H9 (cell line): ENCODE results near the gene ZNF672. TPM values are rescaled to one million over a fixed set of nuclear protein-coding genes. Genes with fewer than 3 reads are reported as not detected.

Experiments
- DNase-seq: peaks from one replicate; pipeline ENCODE4 v3.0.0-alpha.2; 2017
- H2AFZ ChIP-seq: one replicate; pipeline ENCODE4 v1.6.1; 2013; ENCODE audit warnings: mild to moderate bottlenecking, low read length, control low read depth, moderate library complexity
- H2AK5ac ChIP-seq: 2 replicates; pipeline ENCODE4 v1.6.1; 2013; ENCODE audit warnings: low read length, control low read depth, mixed read lengths; ENCODE audit not compliant: insufficient read length
- H2BK120ac ChIP-seq: one replicate; pipeline ENCODE4 v1.6.1; 2013; ENCODE audit warnings: low read depth, mild to moderate bottlenecking, low read length, control low read depth, inconsistent platforms; ENCODE audit not compliant: poor library complexity, severe bottlenecking
- H2BK12ac ChIP-seq: 2 replicates; pipeline ENCODE4 v1.6.1; 2013; ENCODE audit warnings: low read length, control low read depth, mixed read lengths, low read depth; ENCODE audit not compliant: insufficient read length
- H2BK15ac ChIP-seq: 2 replicates; pipeline ENCODE4 v1.6.1; 2013; ENCODE audit warnings: low read depth, low read length, control low read depth
- H2BK20ac ChIP-seq: one replicate; pipeline ENCODE4 v1.6.1; 2013; ENCODE audit warnings: low read depth, mild to moderate bottlenecking, low read length, control low read depth, inconsistent platforms; ENCODE audit not compliant: poor library complexity, severe bottlenecking
- H2BK5ac ChIP-seq: 2 replicates; pipeline ENCODE4 v1.6.1; 2013; ENCODE audit warnings: low read length, control low read depth, mixed read lengths; ENCODE audit not compliant: insufficient read length
- H3K14ac ChIP-seq: 2 replicates; pipeline ENCODE4 v1.6.1; 2013; ENCODE audit warnings: low read length, control low read depth; ENCODE audit not compliant: insufficient read depth
- H3K18ac ChIP-seq: 2 replicates; pipeline ENCODE4 v1.6.1; 2013; ENCODE audit warnings: low read depth, mild to moderate bottlenecking, mixed read lengths, low read length, control low read depth; ENCODE audit not compliant: insufficient read length
- H3K23ac ChIP-seq: 2 replicates; pipeline ENCODE4 v1.6.1; 2013; ENCODE audit warnings: low read length, control low read depth, mixed read lengths, low read depth; ENCODE audit not compliant: insufficient read length
- H3K23me2 ChIP-seq: 2 replicates; pipeline ENCODE4 v1.6.1; 2013; ENCODE audit warnings: low read depth, mild to moderate bottlenecking, mixed read lengths, low read length, control low read depth; ENCODE audit not compliant: insufficient read length, poor library complexity, severe bottlenecking
- H3K27ac ChIP-seq: 2 replicates; pipeline ENCODE4 v1.5.1; 2013; ENCODE audit warnings: low read length, control low read depth, mixed read lengths, low read depth; ENCODE audit not compliant: insufficient read length
- H3K27me3 ChIP-seq: 2 replicates; pipeline ENCODE4 v1.6.1; 2013; ENCODE audit warnings: low read length, control low read depth, inconsistent platforms; ENCODE audit not compliant: insufficient read depth
- H3K4ac ChIP-seq: 2 replicates; pipeline ENCODE4 v1.6.1; 2013; ENCODE audit warnings: low read depth, mild to moderate bottlenecking, control low read depth, inconsistent platforms, low read length, moderate library complexity
- H3K4me1 ChIP-seq: 2 replicates; pipeline ENCODE4 v1.6.1; 2013; ENCODE audit warnings: low read length, control low read depth, inconsistent platforms; ENCODE audit not compliant: insufficient read depth
- H3K4me2 ChIP-seq: 2 replicates; pipeline ENCODE4 v1.6.1; 2013; ENCODE audit warnings: low read length, control low read depth, mixed read lengths; ENCODE audit not compliant: insufficient read length, insufficient read depth
- H3K56ac ChIP-seq: 2 replicates; pipeline ENCODE4 v1.6.1; 2013; ENCODE audit warnings: low read depth, mild to moderate bottlenecking, mixed read lengths, low read length, control low read depth; ENCODE audit not compliant: insufficient read length
- H3K79me1 ChIP-seq: 2 replicates; pipeline ENCODE4 v1.6.1; 2013; ENCODE audit warnings: low read depth, mild to moderate bottlenecking, moderate library complexity, low read length, control low read depth, inconsistent platforms; ENCODE audit not compliant: insufficient read depth, poor library complexity, severe bottlenecking
- H3K79me2 ChIP-seq: 2 replicates; pipeline ENCODE4 v1.6.1; 2013; ENCODE audit warnings: low read length, control low read depth, inconsistent platforms; ENCODE audit not compliant: insufficient read depth
- H3K9ac ChIP-seq: 2 replicates; pipeline ENCODE4 v1.6.1; 2013; ENCODE audit warnings: low read length, control low read depth, mixed read lengths; ENCODE audit not compliant: insufficient read length; ENCODE audit errors: extremely low read depth
- H3K9me3 ChIP-seq: one replicate; pipeline ENCODE4 v1.6.1; 2013; ENCODE audit warnings: low read depth, low read length, inconsistent platforms; ENCODE audit not compliant: control insufficient read depth
- H3T11ph ChIP-seq: one replicate; pipeline ENCODE4 v1.6.1; 2013; ENCODE audit warnings: mild to moderate bottlenecking, low read length, control low read depth, inconsistent platforms
- H4K20me1 ChIP-seq: one replicate; pipeline ENCODE4 v1.6.1; 2013; ENCODE audit not compliant: control insufficient read depth, insufficient read length, insufficient read depth
- H4K5ac ChIP-seq: 2 replicates; pipeline ENCODE4 v1.6.1; 2013; ENCODE audit warnings: low read depth, mild to moderate bottlenecking, mixed read lengths, low read length, control low read depth; ENCODE audit not compliant: insufficient read length
- H4K8ac ChIP-seq: replicated peaks from 2 replicates; pipeline ENCODE4 v1.6.1; 2013; ENCODE audit warnings: low read length, control low read depth, mixed read lengths, low read depth; ENCODE audit not compliant: insufficient read length
- H4K91ac ChIP-seq: 2 replicates; pipeline ENCODE4 v1.6.1; 2013; ENCODE audit warnings: low read depth, mild to moderate bottlenecking, moderate library complexity, mixed read lengths, low read length, control low read depth; ENCODE audit not compliant: insufficient read length
- H3K27ac Mint-ChIP-seq, 3 experiments: 2 replicates in 2 of 3; 3 replicates in 1 of 3; pipeline ENCODE4 v1.8.0; 2020 to 2021; ENCODE audit warnings: mixed read lengths in 3 of 3, mild to moderate bottlenecking in 1 of 3, moderate library complexity in 1 of 3
- H3K27me3 Mint-ChIP-seq: 2 replicates; pipeline ENCODE4 v1.8.0; 2021; ENCODE audit warnings: low read depth, mild to moderate bottlenecking, moderate library complexity, mixed read lengths
- H3K36me3 Mint-ChIP-seq, 3 experiments: 2 replicates in 2 of 3; 3 replicates in 1 of 3; pipeline ENCODE4 v1.8.0; 2020 to 2021; ENCODE audit warnings: low read depth in 3 of 3, mixed read lengths in 3 of 3; ENCODE audit not compliant: insufficient read depth in 1 of 3
- H3K4me1 Mint-ChIP-seq, 2 experiments: 2 replicates each; pipeline ENCODE4 v1.8.0; 2020; ENCODE audit warnings: mixed read lengths in 2 of 2
- H3K4me3 Mint-ChIP-seq, 2 experiments: 2 replicates in 1 of 2; 3 replicates in 1 of 2; pipeline ENCODE4 v1.8.0; 2020 to 2021; ENCODE audit warnings: mild to moderate bottlenecking in 2 of 2, mixed read lengths in 2 of 2, moderate library complexity in 1 of 2
- H3K9me3 Mint-ChIP-seq, 2 experiments: 2 replicates in 1 of 2; 3 replicates in 1 of 2; pipeline ENCODE4 v1.8.0; 2020; ENCODE audit warnings: mild to moderate bottlenecking in 2 of 2, mixed read lengths in 2 of 2, moderate library complexity in 1 of 2
- WGBS: extraction: QIAGEN DNeasy Blood & Tissue Kit; methylation state at CpG from one replicate; pipeline ENCODE4 v1.1.7; 2013; ENCODE audit warnings: missing lambda C conversion rate, low lambda C conversion rate, mixed read lengths; ENCODE audit not compliant: insufficient read length; ENCODE audit errors: extremely low coverage; 5-methylcytosine and 5-hydroxymethylcytosine counted together
- total RNA-seq: library from RNA; stranded (reverse); gene quantifications from 2 replicates; pipeline ENCODE4 v1.2.1, GENCODE V29; 2021
- TF ChIP-seq, protein P1 (sequence below): fragments of 200-600 bp; sonication (generic); conservative IDR thresholded peaks from 3 replicates; pipeline ENCODE4 v1.8.0; 2021; ENCODE audit warnings: antibody characterized with exemption, mild to moderate bottlenecking

ZNF672 gene
- total RNA-seq, 1 experiment from 2014 or later: 29.4 TPM

DNA sequence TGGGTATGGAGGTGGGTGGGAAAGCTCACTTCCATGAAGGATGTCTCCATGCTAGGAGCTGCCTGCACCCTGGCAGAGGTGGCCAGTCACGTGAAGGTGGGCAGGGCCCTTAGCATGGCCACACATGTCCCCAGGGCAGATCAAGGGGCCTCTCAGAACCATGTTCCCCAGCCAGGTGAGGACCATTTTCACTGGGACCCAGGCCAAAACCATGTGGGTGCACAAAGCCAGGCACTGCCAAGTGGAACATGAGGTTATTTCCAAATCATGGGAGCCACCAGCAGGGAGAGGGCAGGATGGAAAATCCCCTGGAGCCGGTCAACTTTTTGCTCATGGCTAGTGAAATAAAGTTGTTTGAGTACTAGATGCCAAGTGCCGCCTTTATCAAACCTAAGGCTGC, 11.1 kb downstream of the ZNF672 start:
- no peak overlapping the region for H2BK20ac ChIP-seq
- no peak for DNase-seq
- no peak overlapping the region for H4K91ac ChIP-seq
- H3K9ac ChIP-seq: no peak overlapping the region
- H3K4me2 ChIP-seq: no peak overlapping the region
- no peak overlapping the region for H2AK5ac ChIP-seq
- no peak overlapping the region for H2BK15ac ChIP-seq
- H4K5ac ChIP-seq: no peak overlapping the region
- no peak overlapping the region for H3K56ac ChIP-seq
- TF ChIP-seq, protein P1, sequence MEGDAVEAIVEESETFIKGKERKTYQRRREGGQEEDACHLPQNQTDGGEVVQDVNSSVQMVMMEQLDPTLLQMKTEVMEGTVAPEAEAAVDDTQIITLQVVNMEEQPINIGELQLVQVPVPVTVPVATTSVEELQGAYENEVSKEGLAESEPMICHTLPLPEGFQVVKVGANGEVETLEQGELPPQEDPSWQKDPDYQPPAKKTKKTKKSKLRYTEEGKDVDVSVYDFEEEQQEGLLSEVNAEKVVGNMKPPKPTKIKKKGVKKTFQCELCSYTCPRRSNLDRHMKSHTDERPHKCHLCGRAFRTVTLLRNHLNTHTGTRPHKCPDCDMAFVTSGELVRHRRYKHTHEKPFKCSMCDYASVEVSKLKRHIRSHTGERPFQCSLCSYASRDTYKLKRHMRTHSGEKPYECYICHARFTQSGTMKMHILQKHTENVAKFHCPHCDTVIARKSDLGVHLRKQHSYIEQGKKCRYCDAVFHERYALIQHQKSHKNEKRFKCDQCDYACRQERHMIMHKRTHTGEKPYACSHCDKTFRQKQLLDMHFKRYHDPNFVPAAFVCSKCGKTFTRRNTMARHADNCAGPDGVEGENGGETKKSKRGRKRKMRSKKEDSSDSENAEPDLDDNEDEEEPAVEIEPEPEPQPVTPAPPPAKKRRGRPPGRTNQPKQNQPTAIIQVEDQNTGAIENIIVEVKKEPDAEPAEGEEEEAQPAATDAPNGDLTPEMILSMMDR: no peak
- H3K4me3 Mint-ChIP-seq: no peak overlapping the region
- H3K79me1 ChIP-seq: no peaks in the 10 kb centered on the region
- no peak overlapping the region for H2BK5ac ChIP-seq
- no peak overlapping the region for H3K18ac ChIP-seq
- H3K4me1 Mint-ChIP-seq: no peaks in the 10 kb centered on the region
- H2BK12ac ChIP-seq: no peak overlapping the region
- no peaks in the 10 kb centered on the region for H3K4me1 ChIP-seq
- H3K14ac ChIP-seq: no peak overlapping the region
- H3K27ac ChIP-seq: no peak overlapping the region
- H3K23me2 ChIP-seq: no peaks in the 10 kb centered on the region
- no peak overlapping the region for H4K8ac ChIP-seq
- no peak overlapping the region for H3K23ac ChIP-seq
- no peaks in the 10 kb centered on the region for H3K9me3 Mint-ChIP-seq
- no peak overlapping the region for H3T11ph ChIP-seq
- H2AFZ ChIP-seq: no peak overlapping the region
- H3K27ac Mint-ChIP-seq: no peak overlapping the region
- no peaks in the 10 kb centered on the region for H3K9me3 ChIP-seq
- no peak overlapping the region for H3K4ac ChIP-seq
- H3K79me2 ChIP-seq: no peaks in the 10 kb centered on the region
- H4K20me1 ChIP-seq: no peaks in the 10 kb centered on the region
- peaks cover 24 to 56% (median 30%) of the 10 kb centered on the region in 3 experiments; a peak in 6 of 7 replicates for H3K36me3 Mint-ChIP-seq
- WGBS: no CpG with 5 or more reads among the region's 3 CpGs
- no peak overlapping the region for H2BK120ac ChIP-seq
- no peaks in the 10 kb centered on the region for H3K27me3 Mint-ChIP-seq
- H3K27me3 ChIP-seq: no peaks in the 10 kb centered on the region
